Measurements from ENCODE around the gene PANX1. TPM values are rescaled to one million over a fixed set of nuclear protein-coding genes. Genes with fewer than 3 reads are reported as not detected.
"Not testable (repeated sequence)": the region's sequence is repeated elsewhere in the genome, so short reads cannot be mapped to it uniquely, and the experiment has no call there.

The PANX1 gene
- total RNA-seq, 4 donors from 2014 or later, result 29.9 to 43.2 (median 35.9) TPM

DNA sequence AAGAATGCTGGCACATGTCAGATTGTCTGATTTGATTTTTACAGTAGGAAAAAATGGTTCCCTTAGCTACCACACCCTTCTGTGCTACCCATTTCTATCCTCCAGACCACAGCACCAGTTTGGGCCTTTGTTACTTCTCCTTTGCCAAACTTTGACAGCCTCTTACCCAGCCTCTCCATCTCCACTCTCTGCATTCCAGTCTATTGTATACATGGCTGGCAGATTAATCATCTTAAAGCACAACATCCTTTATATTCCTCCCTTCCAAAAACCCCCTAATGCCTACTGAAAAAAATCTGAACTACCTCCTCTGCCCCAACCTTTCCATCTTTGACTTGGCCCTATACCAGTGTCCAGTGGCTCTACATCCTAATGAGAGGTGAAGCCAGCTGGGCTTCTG lies 10.8 kb upstream of the PANX1 start:
- Histone ChIP-seq H3K27me3 (no peaks in the 10 kb centered on the region), H3K27ac (no peak overlapping the region), H3K36me3 (no peaks in the 10 kb centered on the region), H3K4me3 (no peak overlapping the region), H3K9me3 (no peaks in the 10 kb centered on the region), H3K4me1 (peaks cover 0 to 16% (median 3%) of the 10 kb centered on the region in 3 donors)
- TF ChIP-seq EP300 (IDR thresholded peaks at IDR 0.05) (no peak), POLR2AphosphoS5 (IDR thresholded peaks at IDR 0.05) (no peak)
- ATAC-seq, result no peak

DNA sequence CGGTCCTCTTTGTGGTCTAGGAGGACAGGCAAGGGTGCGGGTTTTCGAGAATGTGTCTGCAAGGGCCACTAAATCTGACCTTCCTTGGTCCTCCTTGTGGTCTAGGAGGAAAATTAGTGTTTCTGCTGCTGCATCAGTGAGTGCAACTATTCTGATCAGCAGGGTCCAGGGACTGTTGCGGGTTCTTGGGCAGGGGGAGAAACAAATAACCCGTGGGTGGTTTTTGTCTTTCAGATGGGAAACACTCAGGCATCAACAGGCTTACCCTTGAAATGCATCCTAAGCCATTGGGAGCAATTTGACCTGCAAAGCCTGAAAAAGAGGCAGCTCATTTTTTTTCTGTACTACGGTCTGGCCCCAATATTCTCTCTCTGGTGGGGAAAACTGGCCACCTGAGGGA lies 9.0 kb upstream of the PANX1 start:
- H3K36me3 ChIP-seq, H3K27ac ChIP-seq, H3K9me3 ChIP-seq, ATAC-seq, H3K27me3 ChIP-seq, H3K4me3 ChIP-seq: not testable (repeated sequence)
- WGBS, 2 donors (ENCODE audit: low coverage in 1 of 2), result 96 to 97% methylated on average over 4 to 6 of the region's 6 CpGs
- peaks cover 0 to 12% (median 3%) of the 10 kb centered on the region in 3 donors for H3K4me1 ChIP-seq

DNA sequence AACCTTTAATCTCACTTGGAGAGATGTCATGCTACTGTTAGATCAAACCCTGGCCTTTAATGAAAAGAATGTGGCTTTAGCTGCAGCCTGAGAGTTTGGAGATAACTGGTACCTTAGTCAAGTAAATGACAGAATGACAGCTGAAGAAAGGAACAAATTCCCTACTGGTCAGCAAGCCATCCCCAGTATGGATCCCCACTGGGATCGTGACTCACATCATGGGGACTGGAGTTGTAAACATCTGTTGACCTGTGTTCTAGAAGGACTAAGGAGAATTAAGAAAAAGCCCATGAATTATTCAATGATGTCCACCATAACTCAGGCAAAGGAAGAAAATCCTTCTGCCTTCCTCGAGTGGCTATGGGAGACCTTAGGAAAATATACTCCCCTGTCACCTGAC lies 8.1 kb upstream of the PANX1 start:
- H3K4me3 ChIP-seq, ATAC-seq, H3K36me3 ChIP-seq, H3K9me3 ChIP-seq, H3K27ac ChIP-seq, H3K27me3 ChIP-seq: not testable (repeated sequence)
- H3K4me1 ChIP-seq, result peaks cover 0 to 12% (median 3%) of the 10 kb centered on the region in 3 donors
- WGBS, 2 donors (ENCODE audit: low coverage in 1 of 2), result 79 to 88% methylated on average over 2 of the region's 2 CpGs

DNA sequence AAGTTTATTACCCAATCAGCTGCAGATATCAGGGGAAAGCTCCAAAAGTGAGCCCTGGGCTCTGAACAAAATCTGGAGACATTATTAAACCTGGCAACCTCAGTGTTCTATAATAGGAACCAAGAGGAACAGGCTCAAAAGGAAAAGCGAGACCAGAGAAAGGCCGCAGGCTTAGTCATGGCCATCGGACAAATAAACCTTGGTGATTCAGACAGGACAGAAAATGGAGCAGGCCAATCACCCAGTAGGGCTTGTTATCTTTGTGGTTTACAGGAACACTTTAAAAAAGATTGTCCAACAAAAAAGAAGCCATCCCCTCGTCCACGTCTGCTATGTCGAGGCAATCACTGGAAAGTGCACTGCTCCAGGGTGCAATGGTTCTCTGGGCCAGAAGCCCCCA lies 7.7 kb upstream of the PANX1 start:
- H3K27me3 ChIP-seq, result no peaks in the 10 kb centered on the region
- no peaks in the 10 kb centered on the region for H3K36me3 ChIP-seq
- ATAC-seq, result no peak
- peaks cover 0 to 9% (median under 1%) of the 10 kb centered on the region in 3 donors for H3K4me1 ChIP-seq
- TF ChIP-seq POLR2AphosphoS5 (IDR thresholded peaks at IDR 0.05), result no peak
- TF ChIP-seq, protein P1, sequence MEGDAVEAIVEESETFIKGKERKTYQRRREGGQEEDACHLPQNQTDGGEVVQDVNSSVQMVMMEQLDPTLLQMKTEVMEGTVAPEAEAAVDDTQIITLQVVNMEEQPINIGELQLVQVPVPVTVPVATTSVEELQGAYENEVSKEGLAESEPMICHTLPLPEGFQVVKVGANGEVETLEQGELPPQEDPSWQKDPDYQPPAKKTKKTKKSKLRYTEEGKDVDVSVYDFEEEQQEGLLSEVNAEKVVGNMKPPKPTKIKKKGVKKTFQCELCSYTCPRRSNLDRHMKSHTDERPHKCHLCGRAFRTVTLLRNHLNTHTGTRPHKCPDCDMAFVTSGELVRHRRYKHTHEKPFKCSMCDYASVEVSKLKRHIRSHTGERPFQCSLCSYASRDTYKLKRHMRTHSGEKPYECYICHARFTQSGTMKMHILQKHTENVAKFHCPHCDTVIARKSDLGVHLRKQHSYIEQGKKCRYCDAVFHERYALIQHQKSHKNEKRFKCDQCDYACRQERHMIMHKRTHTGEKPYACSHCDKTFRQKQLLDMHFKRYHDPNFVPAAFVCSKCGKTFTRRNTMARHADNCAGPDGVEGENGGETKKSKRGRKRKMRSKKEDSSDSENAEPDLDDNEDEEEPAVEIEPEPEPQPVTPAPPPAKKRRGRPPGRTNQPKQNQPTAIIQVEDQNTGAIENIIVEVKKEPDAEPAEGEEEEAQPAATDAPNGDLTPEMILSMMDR (IDR thresholded peaks at IDR 0.05), result no peak
- TF ChIP-seq POLR2A (IDR thresholded peaks at IDR 0.05), result no peak
- no peak for TF ChIP-seq EP300 (IDR thresholded peaks at IDR 0.05)
- H3K4me3 ChIP-seq, result no peak overlapping the region
- no peak overlapping the region for H3K27ac ChIP-seq
- 95 to 97% methylated on average over 4 to 6 of the region's 6 CpGs for WGBS, 2 donors (ENCODE audit: low coverage in 1 of 2)
- no peaks in the 10 kb centered on the region for H3K9me3 ChIP-seq

DNA sequence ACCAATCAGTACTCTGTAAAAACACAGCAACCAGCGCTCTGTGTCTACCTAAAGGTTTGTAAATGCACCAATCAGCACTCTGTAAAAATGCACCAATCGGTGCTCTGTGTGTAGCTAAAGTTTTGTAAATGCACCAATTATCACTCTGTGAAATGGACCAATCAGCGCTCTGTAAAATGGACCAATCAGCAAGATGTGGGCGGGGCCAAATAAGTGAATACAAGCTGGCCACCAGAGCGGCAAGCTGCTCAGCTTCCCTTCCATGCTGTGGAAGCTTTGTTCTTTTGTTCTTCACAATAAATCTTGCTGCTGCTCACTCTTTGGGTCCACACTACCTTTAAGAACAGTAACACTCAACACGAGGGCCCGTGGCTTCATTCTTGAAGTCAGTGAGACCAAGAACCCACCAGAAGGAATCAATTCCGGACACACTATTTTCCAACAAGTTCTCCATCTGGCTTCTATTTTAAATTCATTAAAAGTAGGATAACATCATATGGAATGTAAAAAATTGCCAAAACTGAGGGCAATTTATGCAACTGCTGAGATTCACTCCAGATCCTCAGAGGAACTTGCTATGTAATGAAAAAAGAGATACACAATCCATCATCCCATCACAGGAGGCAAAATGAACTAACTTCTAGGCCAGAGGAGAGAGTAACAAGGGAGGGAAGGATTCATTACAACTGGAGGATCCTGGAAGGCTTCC lies 3.1 kb upstream of the PANX1 start:
- Histone ChIP-seq H3K4me3 (no peak overlapping the region), H3K4me1 (peaks cover 6 to 20% (median 9%) of the 10 kb centered on the region in 3 donors), H3K27me3 (no peaks in the 10 kb centered on the region), H3K27ac (no peak overlapping the region), H3K9me3 (no peaks in the 10 kb centered on the region), H3K36me3 (no peaks in the 10 kb centered on the region)
- ATAC-seq, result no peak
- TF ChIP-seq EP300 (IDR thresholded peaks at IDR 0.05) (no peak), POLR2AphosphoS5 (IDR thresholded peaks at IDR 0.05) (no peak), POLR2A (IDR thresholded peaks at IDR 0.05) (no peak)
- TF ChIP-seq, protein P1 (IDR thresholded peaks at IDR 0.05), result no peak
- 93 to 94% methylated on average over 3 of the region's 8 CpGs for WGBS, 2 donors (ENCODE audit: low coverage in 1 of 2)

DNA sequence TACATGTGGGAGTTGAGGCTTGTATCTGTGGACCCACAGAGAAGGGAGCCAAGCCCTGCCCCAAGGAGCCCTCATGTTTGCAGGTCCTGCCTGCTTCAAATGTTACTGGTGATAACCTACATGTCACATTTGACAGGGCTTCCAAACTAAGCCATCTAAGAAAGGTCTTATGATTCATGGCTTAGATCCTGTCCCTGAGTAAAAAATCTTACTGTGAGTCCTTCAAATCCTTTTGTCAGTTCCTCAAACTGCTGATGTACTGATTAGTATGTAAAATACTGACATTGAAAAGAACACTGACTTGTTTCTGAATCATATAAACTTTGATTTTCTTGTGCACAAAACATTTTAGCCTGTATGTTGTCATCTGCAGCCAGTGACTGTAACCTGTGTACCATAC lies 1.0 kb upstream of the PANX1 start:
- ATAC-seq, result no peak

More for the DNA sequence above, 1.0 kb upstream of the PANX1 start:
- H3K4me3 ChIP-seq, result peak overlapping the region in 1 of 2 donors; percentile 87
- peak overlapping the region; percentile 62 to 97 (median 92) for H3K27ac ChIP-seq
- no peak for TF ChIP-seq EP300 (IDR thresholded peaks at IDR 0.05)
- no peak for TF ChIP-seq POLR2A (IDR thresholded peaks at IDR 0.05)
- TF ChIP-seq, protein P1 (IDR thresholded peaks at IDR 0.05), result no peak
- H3K36me3 ChIP-seq, result no peaks in the 10 kb centered on the region
- H3K9me3 ChIP-seq, result no peaks in the 10 kb centered on the region
- H3K4me1 ChIP-seq, result peaks cover 6 to 41% (median 24%) of the 10 kb centered on the region in 3 donors
- no peaks in the 10 kb centered on the region for H3K27me3 ChIP-seq
